ENCODE results near the gene MXD1.

The MXD1 gene

GRCh38 chr2:69907216-69907615, 7.7 kb upstream of the MXD1 start:
- peaks cover 10% of the 10 kb centered on the region for H3K4me1 ChIP-seq
- no peaks in the 10 kb centered on the region for H3K9me3 ChIP-seq
- no peak overlapping the region for H3K4me2 ChIP-seq
- H3K4me3 ChIP-seq, result no peak overlapping the region
- H3K36me3 ChIP-seq, result peaks cover 56% of the 10 kb centered on the region
- H4K20me1 ChIP-seq, result no peaks in the 10 kb centered on the region
- no peak overlapping the region for H3K27ac ChIP-seq
- H3K27me3 ChIP-seq, result no peaks in the 10 kb centered on the region
- no peak for TF ChIP-seq Cebpa-rat (IDR thresholded peaks at IDR 0.05)
- no peak overlapping the region for H3K9ac ChIP-seq

- H3K4me1 ChIP-seq, result peaks cover 16% of the 10 kb centered on the region
- TF ChIP-seq Cebpa-rat (IDR thresholded peaks at IDR 0.05), result no peak
- no peaks in the 10 kb centered on the region for H3K9me3 ChIP-seq
- H3K27ac ChIP-seq, result no peak overlapping the region
- H3K4me3 ChIP-seq, result no peak overlapping the region
- peaks cover 19% of the 10 kb centered on the region for H4K20me1 ChIP-seq
- H3K9ac ChIP-seq, result no peak overlapping the region
- H3K27me3 ChIP-seq, result peaks cover 22% of the 10 kb centered on the region
- H3K4me2 ChIP-seq, result no peak overlapping the region
- peaks cover 34% of the 10 kb centered on the region for H3K36me3 ChIP-seq
Observed at GRCh38 chr2:69911985-69912563, 2.8 kb upstream of the MXD1 start.

GRCh38 chr2:69914164-69914949, 552 bp upstream of the MXD1 start:
- Histone ChIP-seq H3K4me3 (peak overlapping the region; percentile 89), H3K9ac (peak overlapping the region; percentile 90), H3K9me3 (no peaks in the 10 kb centered on the region), H3K4me1 (peaks cover 16% of the 10 kb centered on the region), H3K27me3 (peaks cover 32% of the 10 kb centered on the region), H3K4me2 (peak overlapping the region; percentile 90), H3K36me3 (peaks cover 11% of the 10 kb centered on the region), H3K27ac (peak overlapping the region; percentile 93), H4K20me1 (peaks cover 19% of the 10 kb centered on the region)
- peak; percentile 65; the same call in 1 of the 2 replicates for TF ChIP-seq Cebpa-rat (IDR thresholded peaks at IDR 0.05)

GRCh38 chr2:69916106-69916505, 1.2 kb downstream of the MXD1 start:
- H4K20me1 ChIP-seq, result peaks cover 19% of the 10 kb centered on the region
- H3K36me3 ChIP-seq, result no peaks in the 10 kb centered on the region; the same call in 1 of the 2 replicates
- H3K4me3 ChIP-seq, result peak overlapping the region; percentile 89; the same call in 1 of the 2 replicates
- H3K4me1 ChIP-seq, result peaks cover 16% of the 10 kb centered on the region
- no peak overlapping the region for H3K9ac ChIP-seq
- no peak for TF ChIP-seq Cebpa-rat (IDR thresholded peaks at IDR 0.05)
- no peaks in the 10 kb centered on the region for H3K9me3 ChIP-seq
- no peak overlapping the region for H3K27ac ChIP-seq
- peaks cover 32% of the 10 kb centered on the region for H3K27me3 ChIP-seq
- H3K4me2 ChIP-seq, result peak overlapping the region; percentile 100

GRCh38 chr2:69917852-69918251, 2.9 kb downstream of the MXD1 start:
- Histone ChIP-seq H3K4me3 (no peak overlapping the region), H3K36me3 (0 out of 2 replicates have a peak, but pooled peaks cover 5% of the 10 kb centered on the region), H3K9ac (no peak overlapping the region)

GRCh38 chr2:69918401-69918800, 3.5 kb downstream of the MXD1 start:
- peaks cover 15% of the 10 kb centered on the region for H3K4me1 ChIP-seq
- no peak overlapping the region for H3K9ac ChIP-seq
- no peak overlapping the region for H3K27ac ChIP-seq
- H3K4me3 ChIP-seq, result no peak overlapping the region
- H4K20me1 ChIP-seq, result peaks cover 19% of the 10 kb centered on the region
- H3K36me3 ChIP-seq, result 0 out of 2 replicates have a peak, but pooled peaks cover 5% of the 10 kb centered on the region
- TF ChIP-seq Cebpa-rat (IDR thresholded peaks at IDR 0.05), result no peak
- peaks cover 32% of the 10 kb centered on the region for H3K27me3 ChIP-seq
- H3K9me3 ChIP-seq, result no peaks in the 10 kb centered on the region
- H3K4me2 ChIP-seq, result no peak overlapping the region

More at GRCh38 chr2:69917852-69918251, 2.9 kb downstream of the MXD1 start:
- H3K9me3 ChIP-seq, result no peaks in the 10 kb centered on the region
- H4K20me1 ChIP-seq, result peaks cover 19% of the 10 kb centered on the region
- H3K4me2 ChIP-seq, result no peak overlapping the region
- no peak overlapping the region for H3K27ac ChIP-seq
- H3K4me1 ChIP-seq, result peaks cover 16% of the 10 kb centered on the region
- TF ChIP-seq Cebpa-rat (IDR thresholded peaks at IDR 0.05), result no peak
- peaks cover 32% of the 10 kb centered on the region for H3K27me3 ChIP-seq

GRCh38 chr2:69923116-69923515, 8.2 kb downstream of the MXD1 start:
- H4K20me1 ChIP-seq, result no peaks in the 10 kb centered on the region
- no peaks in the 10 kb centered on the region for H3K27me3 ChIP-seq
- no peak overlapping the region for H3K4me3 ChIP-seq
- no peaks in the 10 kb centered on the region for H3K4me1 ChIP-seq
- H3K27ac ChIP-seq, result no peak overlapping the region
- no peaks in the 10 kb centered on the region for H3K9me3 ChIP-seq
- H3K4me2 ChIP-seq, result no peak overlapping the region
- H3K9ac ChIP-seq, result no peak overlapping the region
- no peak for TF ChIP-seq Cebpa-rat (IDR thresholded peaks at IDR 0.05)
- 0 out of 2 replicates have a peak, but pooled peaks cover 5% of the 10 kb centered on the region for H3K36me3 ChIP-seq

- no peak overlapping the region for H3K9ac ChIP-seq
- no peaks in the 10 kb centered on the region for H4K20me1 ChIP-seq
- H3K4me2 ChIP-seq, result no peak overlapping the region
- H3K36me3 ChIP-seq, result 0 out of 2 replicates have a peak, but pooled peaks cover 3% of the 10 kb centered on the region
- no peak overlapping the region for H3K27ac ChIP-seq
- H3K27me3 ChIP-seq, result no peaks in the 10 kb centered on the region
- H3K4me1 ChIP-seq, result 0 out of 2 replicates have a peak, but pooled peaks cover 3% of the 10 kb centered on the region
- no peaks in the 10 kb centered on the region for H3K9me3 ChIP-seq
- H3K4me3 ChIP-seq, result no peak overlapping the region
- no peak for TF ChIP-seq Cebpa-rat (IDR thresholded peaks at IDR 0.05)
Observed at GRCh38 chr2:69926849-69927515, 12.1 kb downstream of the MXD1 start.

- no peak overlapping the region for H3K27ac ChIP-seq
- H3K27me3 ChIP-seq, result no peaks in the 10 kb centered on the region
- H4K20me1 ChIP-seq, result no peaks in the 10 kb centered on the region
- no peak for TF ChIP-seq Cebpa-rat (IDR thresholded peaks at IDR 0.05)
- peaks cover 14% of the 10 kb centered on the region for H3K4me1 ChIP-seq
- H3K9me3 ChIP-seq, result no peaks in the 10 kb centered on the region
- H3K4me2 ChIP-seq, result no peak overlapping the region
- H3K36me3 ChIP-seq, result peaks cover 16% of the 10 kb centered on the region
- H3K9ac ChIP-seq, result no peak overlapping the region
- no peak overlapping the region for H3K4me3 ChIP-seq
Observed at GRCh38 chr2:69931832-69932595, 17.1 kb downstream of the MXD1 start.
